Measurements from ENCODE around the gene PRKG1. TPM values are rescaled to one million over a fixed set of nuclear protein-coding genes. Genes with fewer than 3 reads are reported as not detected.
A peak's percentile ranks its signal among the peaks of the same experiment; 100 is the strongest.

PRKG1 gene
- total RNA-seq, 1 experiment from 2014 or later = not detected

- in situ Hi-C loops (cut with HindIII; ENCODE audit: low pct_unique_long_range_greater_than_20kb, low sequenced_read_pairs) = no loop called here
Observed at GRCh38 chr10:52105301-52105700, 1031.0 kb downstream of the PRKG1 start.

GRCh38 chr10:52106011-52106410, 1031.7 kb downstream of the PRKG1 start:
- no peak for DNase-seq (ENCODE audit: low read depth)
- in situ Hi-C loops (cut with HindIII; ENCODE audit: low pct_unique_long_range_greater_than_20kb, low sequenced_read_pairs) = no loop called here

More at GRCh38 chr10:52105301-52105700, 1031.0 kb downstream of the PRKG1 start:
- DNase-seq (ENCODE audit: low read depth) = no peak

- in situ Hi-C loops (cut with HindIII; ENCODE audit: low pct_unique_long_range_greater_than_20kb, low sequenced_read_pairs) = no loop called here
- DNase-seq (ENCODE audit: low read depth) = no peak
Observed at GRCh38 chr10:52106899-52107298, 1032.6 kb downstream of the PRKG1 start.

GRCh38 chr10:52108236-52108635, 1033.9 kb downstream of the PRKG1 start:
- DNase-seq (ENCODE audit: low read depth) = no peak
- in situ Hi-C loops (cut with HindIII; ENCODE audit: low pct_unique_long_range_greater_than_20kb, low sequenced_read_pairs) = no loop called here

GRCh38 chr10:52110576-52110975, 1036.3 kb downstream of the PRKG1 start:
- in situ Hi-C loops (cut with HindIII; ENCODE audit: low pct_unique_long_range_greater_than_20kb, low sequenced_read_pairs) = no loop called here
- no peak for DNase-seq (ENCODE audit: low read depth)

- DNase-seq (ENCODE audit: low read depth) = no peak
- in situ Hi-C loops (cut with HindIII; ENCODE audit: low pct_unique_long_range_greater_than_20kb, low sequenced_read_pairs) = no loop called here
Observed at GRCh38 chr10:52111101-52111891, 1037.0 kb downstream of the PRKG1 start.

- DNase-seq (ENCODE audit: low read depth) = peak; percentile 6
- in situ Hi-C loops (cut with HindIII; ENCODE audit: low pct_unique_long_range_greater_than_20kb, low sequenced_read_pairs) = no loop called here
Observed at GRCh38 chr10:52115823-52116222, 1041.5 kb downstream of the PRKG1 start.

- DNase-seq (ENCODE audit: low read depth) = no peak
- in situ Hi-C loops (cut with HindIII; ENCODE audit: low pct_unique_long_range_greater_than_20kb, low sequenced_read_pairs) = no loop called here
Observed at GRCh38 chr10:52119507-52119906, 1045.2 kb downstream of the PRKG1 start.

- in situ Hi-C loops (cut with HindIII; ENCODE audit: low pct_unique_long_range_greater_than_20kb, low sequenced_read_pairs) = no loop called here
- no peak for DNase-seq (ENCODE audit: low read depth)
Observed at GRCh38 chr10:52121688-52122087, 1047.4 kb downstream of the PRKG1 start.

GRCh38 chr10:52128056-52128683, 1053.9 kb downstream of the PRKG1 start:
- in situ Hi-C loops (cut with HindIII; ENCODE audit: low pct_unique_long_range_greater_than_20kb, low sequenced_read_pairs) = no loop called here
- DNase-seq (ENCODE audit: low read depth) = no peak

GRCh38 chr10:52129410-52130178, 1055.3 kb downstream of the PRKG1 start:
- in situ Hi-C loops (cut with HindIII; ENCODE audit: low pct_unique_long_range_greater_than_20kb, low sequenced_read_pairs) = no loop called here
- DNase-seq (ENCODE audit: low read depth) = no peak

GRCh38 chr10:52135101-52135500, 1060.8 kb downstream of the PRKG1 start:
- no peak for DNase-seq (ENCODE audit: low read depth)
- in situ Hi-C loops (cut with HindIII; ENCODE audit: low pct_unique_long_range_greater_than_20kb, low sequenced_read_pairs) = no loop called here

GRCh38 chr10:52136921-52137320, 1062.6 kb downstream of the PRKG1 start:
- no peak for DNase-seq (ENCODE audit: low read depth)
- in situ Hi-C loops (cut with HindIII; ENCODE audit: low pct_unique_long_range_greater_than_20kb, low sequenced_read_pairs) = no loop called here

GRCh38 chr10:52143338-52143737, 1069.1 kb downstream of the PRKG1 start:
- no peak for DNase-seq (ENCODE audit: low read depth)

GRCh38 chr10:52145636-52146035, 1071.3 kb downstream of the PRKG1 start:
- in situ Hi-C loops (cut with HindIII; ENCODE audit: low pct_unique_long_range_greater_than_20kb, low sequenced_read_pairs) = no loop called here
- no peak for DNase-seq (ENCODE audit: low read depth)

More at GRCh38 chr10:52143338-52143737, 1069.1 kb downstream of the PRKG1 start:
- in situ Hi-C loops (cut with HindIII; ENCODE audit: low pct_unique_long_range_greater_than_20kb, low sequenced_read_pairs) = no loop called here

- no peak for DNase-seq (ENCODE audit: low read depth)
- in situ Hi-C loops (cut with HindIII; ENCODE audit: low pct_unique_long_range_greater_than_20kb, low sequenced_read_pairs) = no loop called here
Observed at GRCh38 chr10:52146766-52147165, 1072.5 kb downstream of the PRKG1 start.

- no peak for DNase-seq (ENCODE audit: low read depth)
- in situ Hi-C loops (cut with HindIII; ENCODE audit: low pct_unique_long_range_greater_than_20kb, low sequenced_read_pairs) = no loop called here
Observed at GRCh38 chr10:52170776-52171175, 1096.5 kb downstream of the PRKG1 start.

- no peak for DNase-seq (ENCODE audit: low read depth)
- in situ Hi-C loops (cut with HindIII; ENCODE audit: low pct_unique_long_range_greater_than_20kb, low sequenced_read_pairs) = no loop called here
Observed at GRCh38 chr10:52172581-52172980, 1098.3 kb downstream of the PRKG1 start.

GRCh38 chr10:52185256-52185655, 1111.0 kb downstream of the PRKG1 start:
- DNase-seq (ENCODE audit: low read depth) = no peak
- in situ Hi-C loops (cut with HindIII; ENCODE audit: low pct_unique_long_range_greater_than_20kb, low sequenced_read_pairs) = no loop called here
